Measurements from ENCODE around the gene RPL35A.

Gene RPL35A

DNA sequence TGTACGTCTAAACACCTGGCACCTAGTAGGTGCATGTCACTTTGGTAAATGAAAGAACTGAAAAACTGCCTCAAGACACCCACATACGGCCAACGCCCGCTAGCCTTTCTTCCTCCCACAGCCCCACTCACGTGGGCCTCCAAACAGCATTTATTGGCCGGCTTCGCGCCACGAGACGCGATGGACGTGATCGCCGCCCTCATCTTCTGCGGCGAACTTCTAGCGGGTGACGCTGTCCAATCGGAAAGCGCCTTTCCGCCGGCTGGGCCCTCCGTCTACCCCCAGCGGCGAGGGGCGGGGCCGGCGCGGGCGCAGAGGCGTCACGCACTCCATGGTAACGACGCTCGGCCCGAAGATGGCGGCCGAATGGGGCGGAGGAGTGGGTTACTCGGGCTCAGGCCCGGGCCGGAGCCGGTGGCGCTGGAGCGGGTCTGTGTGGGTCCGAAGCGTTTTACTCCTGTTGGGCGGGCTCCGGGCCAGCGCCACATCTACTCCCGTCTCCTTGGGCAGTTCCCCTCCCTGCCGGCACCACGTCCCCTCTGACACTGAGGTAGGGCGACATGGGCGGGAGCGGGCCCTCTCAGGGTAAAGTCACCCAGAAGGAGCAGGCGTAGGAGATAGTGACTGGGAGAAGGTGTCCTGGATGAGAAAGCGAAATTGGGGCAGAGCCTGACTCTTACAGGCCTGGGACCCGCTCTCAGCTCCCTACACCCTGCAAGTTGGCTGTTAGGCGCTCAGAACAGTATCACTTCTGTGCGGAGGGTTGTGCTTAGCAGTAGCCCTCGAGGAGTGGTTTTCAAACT lies 10.1 kb downstream of the RPL35A start, which contains the start of gene LMLN:
Gene LMLN, plus strand, starts transcription at position 327 of the 803 bp plus-strand sequence. Its CDS starts 29 bp downstream, at position 356.
- peak; percentile 62 for TF ChIP-seq FOXP2 (optimal IDR thresholded peaks at IDR 0.05; ENCODE audit: borderline replicate concordance, extremely low read depth, extremely low read length, insufficient read depth)
- TF ChIP-seq SIN3A (IDR thresholded peaks at IDR 0.05; ENCODE audit: borderline replicate concordance, insufficient read depth, low read length) = no peak

GRCh38 chr3:197960694-197961581 lies 10.9 kb downstream of the RPL35A start:
- no peak for TF ChIP-seq TAF1 (IDR thresholded peaks at IDR 0.05; ENCODE audit: borderline replicate concordance, insufficient read depth, low read length)
- no peak for TF ChIP-seq SIN3A (IDR thresholded peaks at IDR 0.05; ENCODE audit: borderline replicate concordance, insufficient read depth, low read length)
- TF ChIP-seq, protein P1, sequence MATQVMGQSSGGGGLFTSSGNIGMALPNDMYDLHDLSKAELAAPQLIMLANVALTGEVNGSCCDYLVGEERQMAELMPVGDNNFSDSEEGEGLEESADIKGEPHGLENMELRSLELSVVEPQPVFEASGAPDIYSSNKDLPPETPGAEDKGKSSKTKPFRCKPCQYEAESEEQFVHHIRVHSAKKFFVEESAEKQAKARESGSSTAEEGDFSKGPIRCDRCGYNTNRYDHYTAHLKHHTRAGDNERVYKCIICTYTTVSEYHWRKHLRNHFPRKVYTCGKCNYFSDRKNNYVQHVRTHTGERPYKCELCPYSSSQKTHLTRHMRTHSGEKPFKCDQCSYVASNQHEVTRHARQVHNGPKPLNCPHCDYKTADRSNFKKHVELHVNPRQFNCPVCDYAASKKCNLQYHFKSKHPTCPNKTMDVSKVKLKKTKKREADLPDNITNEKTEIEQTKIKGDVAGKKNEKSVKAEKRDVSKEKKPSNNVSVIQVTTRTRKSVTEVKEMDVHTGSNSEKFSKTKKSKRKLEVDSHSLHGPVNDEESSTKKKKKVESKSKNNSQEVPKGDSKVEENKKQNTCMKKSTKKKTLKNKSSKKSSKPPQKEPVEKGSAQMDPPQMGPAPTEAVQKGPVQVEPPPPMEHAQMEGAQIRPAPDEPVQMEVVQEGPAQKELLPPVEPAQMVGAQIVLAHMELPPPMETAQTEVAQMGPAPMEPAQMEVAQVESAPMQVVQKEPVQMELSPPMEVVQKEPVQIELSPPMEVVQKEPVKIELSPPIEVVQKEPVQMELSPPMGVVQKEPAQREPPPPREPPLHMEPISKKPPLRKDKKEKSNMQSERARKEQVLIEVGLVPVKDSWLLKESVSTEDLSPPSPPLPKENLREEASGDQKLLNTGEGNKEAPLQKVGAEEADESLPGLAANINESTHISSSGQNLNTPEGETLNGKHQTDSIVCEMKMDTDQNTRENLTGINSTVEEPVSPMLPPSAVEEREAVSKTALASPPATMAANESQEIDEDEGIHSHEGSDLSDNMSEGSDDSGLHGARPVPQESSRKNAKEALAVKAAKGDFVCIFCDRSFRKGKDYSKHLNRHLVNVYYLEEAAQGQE (IDR thresholded peaks at IDR 0.05; ENCODE audit: insufficient read depth in 1 of 2, low read depth in 2 of 2, low read length in 2 of 2) = no peak
- no peak for TF ChIP-seq POLR2AphosphoS5 (IDR thresholded peaks at IDR 0.05; ENCODE audit: low read depth, low read length)
- no peak for TF ChIP-seq FOXP2 (optimal IDR thresholded peaks at IDR 0.05; ENCODE audit: borderline replicate concordance, extremely low read depth, extremely low read length, insufficient read depth)

DNA sequence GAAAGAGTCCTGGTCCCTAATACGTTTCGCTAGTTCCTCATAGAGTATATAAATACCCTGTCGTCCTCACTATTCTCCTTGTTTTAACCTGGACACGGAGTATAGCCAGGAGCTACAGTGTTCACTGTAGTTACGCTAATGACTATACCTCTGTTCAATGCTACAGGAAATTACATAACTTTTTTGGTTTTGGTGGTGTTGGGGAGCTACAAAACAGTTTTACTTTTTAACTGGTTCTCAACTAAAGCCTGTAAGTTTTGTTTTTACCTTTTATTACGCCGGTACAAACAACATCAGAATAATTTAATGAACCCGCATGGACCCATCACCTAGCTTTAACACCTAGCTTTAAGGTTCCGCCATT lies 11.6 kb downstream of the RPL35A start:
- no peak for TF ChIP-seq SIN3A (IDR thresholded peaks at IDR 0.05; ENCODE audit: borderline replicate concordance, insufficient read depth, low read length)
- no peak for TF ChIP-seq TAF1 (IDR thresholded peaks at IDR 0.05; ENCODE audit: borderline replicate concordance, insufficient read depth, low read length)
- no peak for TF ChIP-seq POLR2AphosphoS5 (IDR thresholded peaks at IDR 0.05; ENCODE audit: low read depth, low read length)
- TF ChIP-seq, protein P1 (IDR thresholded peaks at IDR 0.05; ENCODE audit: insufficient read depth in 1 of 2, low read depth in 2 of 2, low read length in 2 of 2) = no peak
- no peak for TF ChIP-seq FOXP2 (optimal IDR thresholded peaks at IDR 0.05; ENCODE audit: borderline replicate concordance, extremely low read depth, extremely low read length, insufficient read depth)

- no peak for TF ChIP-seq POLR2AphosphoS5 (IDR thresholded peaks at IDR 0.05; ENCODE audit: low read depth, low read length)
- TF ChIP-seq FOXP2 (optimal IDR thresholded peaks at IDR 0.05; ENCODE audit: borderline replicate concordance, extremely low read depth, extremely low read length, insufficient read depth) = no peak
- no peak for TF ChIP-seq SIN3A (IDR thresholded peaks at IDR 0.05; ENCODE audit: borderline replicate concordance, insufficient read depth, low read length)
- TF ChIP-seq TAF1 (IDR thresholded peaks at IDR 0.05; ENCODE audit: borderline replicate concordance, insufficient read depth, low read length) = no peak
- TF ChIP-seq, protein P1 (IDR thresholded peaks at IDR 0.05; ENCODE audit: insufficient read depth in 1 of 2, low read depth in 2 of 2, low read length in 2 of 2) = no peak
Measured at GRCh38 chr3:197963019-197963637, 13.1 kb downstream of the RPL35A start.

DNA sequence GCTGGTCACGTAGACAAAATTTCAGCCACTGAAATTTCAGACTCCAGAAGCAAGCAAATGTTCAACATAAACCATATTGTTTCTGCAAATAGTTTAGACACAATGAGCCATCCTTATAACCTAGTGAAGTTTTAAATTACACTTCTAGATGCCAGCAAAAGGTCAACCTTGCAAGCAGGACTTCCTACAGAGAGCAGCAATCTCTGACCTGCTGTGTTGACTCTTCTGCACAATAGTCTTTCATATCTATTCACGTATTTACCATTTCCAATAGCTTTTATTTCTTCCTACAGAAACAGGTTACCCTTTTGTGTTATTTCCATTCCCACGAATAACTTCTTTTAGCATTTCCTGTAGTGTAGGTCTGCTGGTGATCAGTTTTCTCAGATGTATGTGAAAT lies 20.6 kb downstream of the RPL35A start:
- TF ChIP-seq, protein P1 (IDR thresholded peaks at IDR 0.05; ENCODE audit: insufficient read depth in 1 of 2, low read depth in 2 of 2, low read length in 2 of 2) = no peak
- TF ChIP-seq SIN3A (IDR thresholded peaks at IDR 0.05; ENCODE audit: borderline replicate concordance, insufficient read depth, low read length) = no peak
- no peak for TF ChIP-seq POLR2AphosphoS5 (IDR thresholded peaks at IDR 0.05; ENCODE audit: low read depth, low read length)
- TF ChIP-seq FOXP2 (optimal IDR thresholded peaks at IDR 0.05; ENCODE audit: borderline replicate concordance, extremely low read depth, extremely low read length, insufficient read depth) = no peak
- TF ChIP-seq TAF1 (IDR thresholded peaks at IDR 0.05; ENCODE audit: borderline replicate concordance, insufficient read depth, low read length) = no peak
